H1 (cell line): Measurements from ENCODE around the gene DARS1. TPM values are rescaled to one million over a fixed set of nuclear protein-coding genes. Genes with fewer than 3 reads are reported as not detected.

Experiments used
- CTCF ChIA-PET: fragments of 300-600 bp; sonication (Branson Sonifier 250); formaldehyde crosslinking; loops from one replicate; lab custom pipeline; 2021; ENCODE audit not compliant: partially characterized antibody; lab: Charles Lee
- POLR2A ChIA-PET: fragments of 300-600 bp; sonication (Branson Sonifier 250); formaldehyde crosslinking; loops from one replicate; lab custom pipeline; 2021; ENCODE audit warnings: inconsistent platforms; ENCODE audit not compliant: partially characterized antibody; lab: Charles Lee
- DNase-seq, 2 experiments: peaks; one replicate each; pipeline versions ENCODE4 v3.0.0 to v3.0.0-alpha.2; 2010 to 2022; ENCODE audit warnings: low spot score in 2 of 2, low read depth in 1 of 2, mixed read lengths in 1 of 2
- FAIRE-seq: peaks from 2 replicates; lab custom pipeline; 2011; peaks lifted over from hg19 to GRCh38; lab: Jason Lieb, UNC
- H2AFZ ChIP-seq: 2 replicates; pipeline ENCODE4 v1.8.1; 2012; ENCODE audit warnings: low read length, inconsistent platforms
- H2AK5ac ChIP-seq: 2 replicates; pipeline ENCODE4 v1.6.1; 2013; ENCODE audit warnings: low read depth, low read length
- H2BK120ac ChIP-seq: replicated peaks from 2 replicates; pipeline ENCODE3; 2013; ENCODE audit warnings: low read depth, low read length, inconsistent platforms
- H2BK12ac ChIP-seq: 2 replicates; pipeline ENCODE4 v1.6.1; 2013; ENCODE audit warnings: low read depth, low read length
- H2BK15ac ChIP-seq: 2 replicates; pipeline ENCODE4 v1.6.1; 2013; ENCODE audit warnings: low read length
- H2BK20ac ChIP-seq: 2 replicates; pipeline ENCODE4 v1.6.1; 2013; ENCODE audit warnings: low read length
- H2BK5ac ChIP-seq: 2 replicates; pipeline ENCODE4 v1.6.1; 2013; ENCODE audit warnings: low read depth, low read length
- H3K14ac ChIP-seq: 2 replicates; pipeline ENCODE4 v1.6.1; 2013; ENCODE audit warnings: inconsistent platforms; ENCODE audit not compliant: insufficient read length
- H3K18ac ChIP-seq: 2 replicates; pipeline ENCODE4 v1.6.1; 2013; ENCODE audit warnings: low read length; ENCODE audit errors: extremely low read depth
- H3K23ac ChIP-seq: 2 replicates; pipeline ENCODE4 v1.6.1; 2013; ENCODE audit warnings: inconsistent platforms; ENCODE audit not compliant: insufficient read length
- H3K23me2 ChIP-seq: 2 replicates; pipeline ENCODE4 v1.6.1; 2013; ENCODE audit warnings: low read depth, low read length
- H3K27ac ChIP-seq: 2 replicates; pipeline ENCODE4 v1.6.1; 2011; ENCODE audit warnings: low read depth, low read length, inconsistent platforms
- H3K27me3 ChIP-seq, 4 experiments: replicated peaks in 1 of 4; 1 replicate in 1 of 4; 2 replicates in 3 of 4; pipeline versions ENCODE4 v1.6.1 to v1.8.1; 2011 to 2013; ENCODE audit warnings: low read length in 3 of 4, mild to moderate bottlenecking in 3 of 4, inconsistent platforms in 2 of 4, mixed read lengths in 2 of 4, moderate library complexity in 1 of 4; ENCODE audit not compliant: control insufficient read depth in 3 of 4, insufficient read depth in 3 of 4; ENCODE audit errors: extremely low read depth in 1 of 4
- H3K36me3 ChIP-seq, 4 experiments: 2 replicates each; pipeline versions ENCODE4 v1.6.1 to v1.8.1; 2011 to 2013; ENCODE audit warnings: mild to moderate bottlenecking in 4 of 4, low read length in 3 of 4, moderate library complexity in 2 of 4, control low read depth in 1 of 4, inconsistent platforms in 1 of 4; ENCODE audit not compliant: insufficient read depth in 4 of 4, control insufficient read depth in 2 of 4
- H3K4ac ChIP-seq: replicated peaks from 2 replicates; pipeline ENCODE3; 2013; ENCODE audit warnings: low read length, low read depth, mixed read lengths, inconsistent platforms; ENCODE audit not compliant: insufficient read length
- H3K4me1 ChIP-seq, 4 experiments: replicated peaks in 1 of 4; 1 replicate in 1 of 4; 2 replicates in 3 of 4; pipeline versions ENCODE4 v1.6.1 to v1.8.1; 2011 to 2013; ENCODE audit warnings: low read length in 3 of 4, inconsistent platforms in 2 of 4, mixed read lengths in 1 of 4; ENCODE audit not compliant: insufficient read depth in 4 of 4, control insufficient read depth in 3 of 4
- H3K4me2 ChIP-seq, 2 experiments: 2 replicates each; pipeline versions ENCODE4 v1.6.1 to v1.8.1; 2011 to 2013; ENCODE audit warnings: low read depth in 2 of 2, low read length in 2 of 2, control low read depth in 1 of 2, inconsistent platforms in 1 of 2, mild to moderate bottlenecking in 1 of 2; ENCODE audit not compliant: insufficient read depth in 1 of 2
- H3K4me3 ChIP-seq, 4 experiments: fragments of 200-600, 300-600 bp in 1 of 4; sonication (generic), shearing (Covaris generic), sonication (Bioruptor Twin) in 1 of 4; 2 replicates each; pipeline versions ENCODE4 v1.5.1 to v1.8.1; 2011 to 2016; ENCODE audit warnings: low read length in 4 of 4, low read depth in 3 of 4, control low read depth in 2 of 4, inconsistent platforms in 2 of 4, mild to moderate bottlenecking in 2 of 4, mixed read lengths in 1 of 4, moderate library complexity in 1 of 4; ENCODE audit not compliant: insufficient read depth in 2 of 4; ENCODE audit errors: extremely low read depth in 1 of 4
- H3K56ac ChIP-seq: replicated peaks from 2 replicates; pipeline ENCODE3; 2013; ENCODE audit warnings: low read depth, mild to moderate bottlenecking, mixed read lengths, low read length, inconsistent platforms; ENCODE audit not compliant: insufficient read length
- H3K79me1 ChIP-seq: 2 replicates; pipeline ENCODE4 v1.6.1; 2013; ENCODE audit warnings: low read depth, low read length, control low read depth
- H3K79me2 ChIP-seq, 2 experiments: 2 replicates each; pipeline versions ENCODE4 v1.6.1 to v1.8.1; 2012 to 2013; ENCODE audit warnings: low read length in 2 of 2, mild to moderate bottlenecking in 2 of 2, inconsistent platforms in 1 of 2; ENCODE audit not compliant: insufficient read depth in 2 of 2, control insufficient read depth in 1 of 2
- H3K9ac ChIP-seq, 4 experiments: replicated peaks in 1 of 4; 1 replicate in 1 of 4; 2 replicates in 3 of 4; pipeline versions ENCODE4 v1.6.1 to v1.8.1; 2011 to 2013; ENCODE audit warnings: low read depth in 3 of 4, low read length in 3 of 4, control low read depth in 2 of 4, mild to moderate bottlenecking in 2 of 4, moderate library complexity in 2 of 4, inconsistent platforms in 1 of 4; ENCODE audit errors: extremely low read depth in 1 of 4
- H3K9me3 ChIP-seq, 2 experiments: 2 replicates each; pipeline versions ENCODE4 v1.6.1 to v1.8.1; 2012 to 2013; ENCODE audit warnings: mild to moderate bottlenecking in 2 of 2, moderate library complexity in 2 of 2, control low read depth in 1 of 2, inconsistent platforms in 1 of 2, low read depth in 1 of 2, low read length in 1 of 2, mixed read lengths in 1 of 2; ENCODE audit not compliant: insufficient read depth in 2 of 2
- H4K20me1 ChIP-seq, 2 experiments: replicated peaks in 1 of 2; 2 replicates each; pipeline versions ENCODE3 to v1.8.1; 2011 to 2013; ENCODE audit warnings: inconsistent platforms in 2 of 2, low read length in 2 of 2, mild to moderate bottlenecking in 1 of 2; ENCODE audit not compliant: insufficient read depth in 2 of 2, control insufficient read depth in 1 of 2
- H4K5ac ChIP-seq: 2 replicates; pipeline ENCODE4 v1.6.1; 2013; ENCODE audit warnings: low read length, low read depth, mixed read lengths, inconsistent platforms; ENCODE audit not compliant: insufficient read length
- H4K8ac ChIP-seq: 2 replicates; pipeline ENCODE4 v1.8.0; 2013; ENCODE audit warnings: mild to moderate bottlenecking, moderate library complexity, low read length, inconsistent platforms; ENCODE audit not compliant: insufficient read depth; ENCODE audit errors: extremely low read depth
- H4K91ac ChIP-seq: replicated peaks from 2 replicates; pipeline ENCODE3; 2013; ENCODE audit warnings: low read length, mixed read lengths, inconsistent platforms; ENCODE audit not compliant: insufficient read length
- CEBPB ChIP-seq: IDR thresholded peaks from 2 replicates; pipeline ENCODE4 v1.6.1; 2012; ENCODE audit warnings: low read depth, low read length
- CHD2 ChIP-seq: IDR thresholded peaks from 2 replicates; pipeline ENCODE4 v1.6.1; 2012; ENCODE audit warnings: low read length, improper control_type of control experiment
- FOSL1 ChIP-seq: IDR thresholded peaks from 2 replicates; pipeline ENCODE4 v1.6.1; 2011; ENCODE audit warnings: mild to moderate bottlenecking, low read depth, low read length, moderate library complexity; ENCODE audit not compliant: insufficient read depth
- POLR2A ChIP-seq, 2 experiments: IDR thresholded peaks; 1 replicate in 1 of 2; 2 replicates in 1 of 2; pipeline ENCODE4 v1.6.1; 2011; ENCODE audit warnings: low read depth in 2 of 2, low read length in 2 of 2, mild to moderate bottlenecking in 2 of 2; ENCODE audit errors: control extremely low read depth in 1 of 2
- RFX5 ChIP-seq: IDR thresholded peaks from 2 replicates; pipeline ENCODE4 v1.6.1; 2011; ENCODE audit warnings: low read depth, low read length, improper control_type of control experiment, borderline replicate concordance
- RXRA ChIP-seq: IDR thresholded peaks from 2 replicates; pipeline ENCODE4 v1.6.1; 2011; ENCODE audit warnings: low read depth, mild to moderate bottlenecking, low read length, moderate library complexity; ENCODE audit not compliant: insufficient read depth
- WGBS, 2 experiments: shearing (Covaris generic) in 1 of 2; methylation state at CpG; one replicate each; pipeline versions ENCODE4 v1.1.6 to v1.1.7; 2013 to 2015; ENCODE audit warnings: low lambda C conversion rate in 2 of 2, mixed read lengths in 2 of 2, inconsistent platforms in 1 of 2, low coverage in 1 of 2, missing lambda C conversion rate in 1 of 2; ENCODE audit not compliant: insufficient replicate concordance in 2 of 2, insufficient coverage in 1 of 2, insufficient read length in 1 of 2; ENCODE audit errors: extremely low coverage in 1 of 2, missing lambda C conversion rate in 1 of 2; 5-methylcytosine and 5-hydroxymethylcytosine counted together
- polyA plus RNA-seq, 7 experiments: library from polyadenylated mRNA; depleted of rRNA in 3 of 7; stranded (reverse) in 5 of 7; unstranded in 2 of 7; fragments of >200 nt in 5 of 7; fragments of 200-250 nt in 2 of 7; gene quantifications; 1 replicate in 5 of 7; 2 replicates in 1 of 7; 4 replicates in 1 of 7; pipeline versions ENCODE4 v1.2.1 to v1.2.3, GENCODE V29; 2011 to 2013; ENCODE audit warnings: missing spikeins in 2 of 7, mixed read lengths in 2 of 7
- total RNA-seq: library from RNA; stranded (reverse); fragmentation: NEBNext Ultra II Directional; extraction: Animal tissue kit (Norgen Biotek cat#: 25700); gene quantifications from 2 replicates; pipeline ENCODE4 v1.2.1, GENCODE V29; 2021
- TF ChIP-seq, protein P1 (sequence below): IDR thresholded peaks from 2 replicates; pipeline ENCODE4 v1.6.1; 2012; ENCODE audit warnings: inconsistent platforms

Gene DARS1
- total and polyA plus RNA-seq, 2 of the 8 experiments (the other 6 are each of a cell fraction or from before 2014, with no cell fraction given): 61.7 to 85.9 TPM

DNA sequence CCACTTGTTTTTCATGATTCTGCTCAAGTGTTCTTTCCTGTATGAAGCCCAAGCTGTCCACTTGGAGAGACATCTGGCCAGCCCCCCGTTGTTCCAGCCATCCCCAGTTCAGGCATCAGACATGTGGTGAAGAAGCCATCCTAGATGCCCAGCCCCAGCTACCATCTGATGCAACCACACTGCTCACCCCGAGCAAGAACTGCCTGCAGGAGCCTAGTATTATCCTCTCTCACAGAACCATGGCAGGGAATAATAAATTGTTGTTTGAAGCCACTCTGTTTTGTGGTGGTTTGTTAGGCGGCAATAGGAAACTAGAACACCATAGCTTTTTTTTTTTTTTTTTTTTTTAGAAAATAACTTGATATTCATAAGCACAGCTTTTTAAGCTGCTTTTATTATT is 19.5 kb upstream of the DARS1 start:
- POLR2A ChIA-PET: interaction anchor here (0.6 to 1.1 kb wide), 2 partner anchors 23 to 1258 kb away, joined by 3 read pairs; no protein-coding TSS in a partner anchor
- no peak overlapping the region for H3K27ac ChIP-seq
- TF ChIP-seq CEBPB (no peak), RXRA (no peak), FOSL1 (no peak), POLR2A (IDR thresholded peaks at IDR 0.05; ENCODE audit: control extremely low read depth in 1 of 2, low read depth in 2 of 2, low read length in 2 of 2) (no peak), CHD2 (no peak), RFX5 (no peak)
- TF ChIP-seq, protein P1, sequence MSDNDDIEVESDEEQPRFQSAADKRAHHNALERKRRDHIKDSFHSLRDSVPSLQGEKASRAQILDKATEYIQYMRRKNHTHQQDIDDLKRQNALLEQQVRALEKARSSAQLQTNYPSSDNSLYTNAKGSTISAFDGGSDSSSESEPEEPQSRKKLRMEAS: no peak

More for the DNA sequence above, 19.5 kb upstream of the DARS1 start:
- no peak overlapping the region for H3K23ac ChIP-seq
- H3K4me3 ChIP-seq: no peak overlapping the region
- CTCF ChIA-PET: interaction anchor here (0.5 to 1.1 kb wide), 4 partner anchors 9 to 367 kb away, joined by 3 to 4 read pairs (median 3); no protein-coding TSS in a partner anchor
- no peak overlapping the region for H4K8ac ChIP-seq
- H2BK5ac ChIP-seq: no peak overlapping the region
- no peak overlapping the region for H3K4ac ChIP-seq
- no peaks in the 10 kb centered on the region for H4K20me1 ChIP-seq
- H4K5ac ChIP-seq: no peak overlapping the region
- H3K23me2 ChIP-seq: no peaks in the 10 kb centered on the region
- WGBS, 2 experiments: 93% methylated on average over 3 of the region's 3 CpGs; no CpG with 5 or more reads in 1 of the 2 experiments
- H3K14ac ChIP-seq: no peak overlapping the region
- H3K4me1 ChIP-seq: peaks cover 0 to 4% (median 3%) of the 10 kb centered on the region in 4 experiments; a peak in 4 of 7 replicates
- H2BK120ac ChIP-seq: no peak overlapping the region
- no peak overlapping the region for H2AFZ ChIP-seq
- H3K18ac ChIP-seq: no peak overlapping the region
- no peak overlapping the region for H2BK20ac ChIP-seq
- H3K36me3 ChIP-seq: no peaks in the 10 kb centered on the region
- H3K4me2 ChIP-seq: no peak overlapping the region
- no peak overlapping the region for H3K56ac ChIP-seq
- no peak overlapping the region for H2AK5ac ChIP-seq
- H3K79me2 ChIP-seq: no peaks in the 10 kb centered on the region
- DNase-seq (no peak), FAIRE-seq (no peak)
- H3K9me3 ChIP-seq: no peaks in the 10 kb centered on the region; a peak in 1 of 4 replicates
- H3K9ac ChIP-seq: no peak overlapping the region
- H3K27me3 ChIP-seq: no peaks in the 10 kb centered on the region
- H3K79me1 ChIP-seq: no peaks in the 10 kb centered on the region
- H2BK12ac ChIP-seq: no peak overlapping the region
- no peak overlapping the region for H2BK15ac ChIP-seq
- no peak overlapping the region for H4K91ac ChIP-seq
